ENCODE data around the gene GLIPR1L2. TPM values are rescaled to one million over a fixed set of nuclear protein-coding genes. Genes with fewer than 3 reads are reported as not detected.

GLIPR1L2 gene
- total RNA-seq, 1 experiment from 2014 or later, result 0.44 TPM

DNA sequence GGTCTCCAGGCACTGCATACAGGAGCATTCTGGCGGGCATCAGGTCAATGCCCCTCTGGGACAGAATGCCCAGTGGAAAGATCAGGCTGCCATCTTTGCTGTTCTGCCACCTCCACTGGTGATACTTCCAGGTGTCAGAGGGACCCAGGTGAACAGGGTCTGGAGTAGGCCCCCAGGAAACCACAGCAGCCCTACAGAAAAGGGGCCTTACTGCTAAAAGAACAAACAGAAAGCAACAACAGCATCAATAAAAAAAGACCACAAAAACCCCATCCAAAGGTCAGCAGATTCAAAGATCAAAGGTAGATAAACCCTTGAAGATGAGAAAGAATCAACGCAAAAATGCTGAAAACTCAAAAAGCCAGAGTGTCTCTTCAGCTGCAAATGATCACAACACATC lies 40.5 kb upstream of the GLIPR1L2 start:
- Histone ChIP-seq H3K27ac (ENCODE audit: low read depth, low read length) (no peak overlapping the region), H2AFZ (ENCODE audit: low read depth, low read length, poor library complexity, severe bottlenecking) (no peak overlapping the region), H4K20me1 (ENCODE audit: insufficient read depth) (no peaks in the 10 kb centered on the region), H3K79me2 (ENCODE audit: insufficient read depth, low read length) (no peaks in the 10 kb centered on the region; the same call in 1 of the 2 replicates), H3K9me3 (ENCODE audit: control insufficient read depth in 1 of 2, insufficient read depth in 1 of 2, low read depth in 1 of 2, low read length in 2 of 2) (no peaks in the 10 kb centered on the region; a peak in 1 of 4 replicates), H3K9me2 (ENCODE audit: insufficient read depth) (no peaks in the 10 kb centered on the region), H3K9ac (ENCODE audit: low read length) (no peak overlapping the region), H3K4me2 (ENCODE audit: low read length) (no peak overlapping the region), H3K27me3 (ENCODE audit: insufficient read depth, low read length) (no peaks in the 10 kb centered on the region), H3K36me3 (ENCODE audit: control insufficient read depth in 1 of 2, insufficient read depth in 2 of 2, low read length in 2 of 2) (no peaks in the 10 kb centered on the region), H3K4me1 (ENCODE audit: control insufficient read depth in 1 of 2, insufficient read depth in 2 of 2, low read length in 2 of 2) (peaks cover 14 to 22% of the 10 kb centered on the region in 2 experiments), H3K4me3 (replicated peaks in 1 of 2; ENCODE audit: low read depth in 1 of 2, low read length in 2 of 2) (no peak overlapping the region)
- no peak for DNase-seq (ENCODE audit: low read depth, low spot score)
- no peak for ATAC-seq
- intact Hi-C loops (cut with micrococcal nuclease), result no loop called here
- no TSS peak for BruUV-seq (replicated peaks)
- ChIA-PET POLR2A (no interaction called here), RAD21 (ENCODE audit: low non-redundant PET in 1 of 2, low total read pairs in 2 of 2, uncharacterized antibody in 2 of 2, unreplicated experiment in 2 of 2) (no interaction called here), CTCF (no interaction called here)
- TF ChIP-seq, protein P1, sequence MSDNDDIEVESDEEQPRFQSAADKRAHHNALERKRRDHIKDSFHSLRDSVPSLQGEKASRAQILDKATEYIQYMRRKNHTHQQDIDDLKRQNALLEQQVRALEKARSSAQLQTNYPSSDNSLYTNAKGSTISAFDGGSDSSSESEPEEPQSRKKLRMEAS (IDR thresholded peaks at IDR 0.05), result no peak
- TF ChIP-seq SP1 (IDR thresholded peaks at IDR 0.05; ENCODE audit: low read depth), result no peak
- TF ChIP-seq, protein P2, sequence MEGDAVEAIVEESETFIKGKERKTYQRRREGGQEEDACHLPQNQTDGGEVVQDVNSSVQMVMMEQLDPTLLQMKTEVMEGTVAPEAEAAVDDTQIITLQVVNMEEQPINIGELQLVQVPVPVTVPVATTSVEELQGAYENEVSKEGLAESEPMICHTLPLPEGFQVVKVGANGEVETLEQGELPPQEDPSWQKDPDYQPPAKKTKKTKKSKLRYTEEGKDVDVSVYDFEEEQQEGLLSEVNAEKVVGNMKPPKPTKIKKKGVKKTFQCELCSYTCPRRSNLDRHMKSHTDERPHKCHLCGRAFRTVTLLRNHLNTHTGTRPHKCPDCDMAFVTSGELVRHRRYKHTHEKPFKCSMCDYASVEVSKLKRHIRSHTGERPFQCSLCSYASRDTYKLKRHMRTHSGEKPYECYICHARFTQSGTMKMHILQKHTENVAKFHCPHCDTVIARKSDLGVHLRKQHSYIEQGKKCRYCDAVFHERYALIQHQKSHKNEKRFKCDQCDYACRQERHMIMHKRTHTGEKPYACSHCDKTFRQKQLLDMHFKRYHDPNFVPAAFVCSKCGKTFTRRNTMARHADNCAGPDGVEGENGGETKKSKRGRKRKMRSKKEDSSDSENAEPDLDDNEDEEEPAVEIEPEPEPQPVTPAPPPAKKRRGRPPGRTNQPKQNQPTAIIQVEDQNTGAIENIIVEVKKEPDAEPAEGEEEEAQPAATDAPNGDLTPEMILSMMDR (IDR thresholded peaks at IDR 0.05 in 2 of 3, conservative IDR thresholded peaks at IDR 0.05 in 1 of 3; ENCODE audit: borderline replicate concordance in 1 of 3, insufficient read depth in 1 of 3, low read depth in 2 of 3, low read length in 2 of 3), result no peak
- TF ChIP-seq POLR2AphosphoS5 (IDR thresholded peaks at IDR 0.05; ENCODE audit: low read depth, low read length), result no peak
- TF ChIP-seq, protein P3, sequence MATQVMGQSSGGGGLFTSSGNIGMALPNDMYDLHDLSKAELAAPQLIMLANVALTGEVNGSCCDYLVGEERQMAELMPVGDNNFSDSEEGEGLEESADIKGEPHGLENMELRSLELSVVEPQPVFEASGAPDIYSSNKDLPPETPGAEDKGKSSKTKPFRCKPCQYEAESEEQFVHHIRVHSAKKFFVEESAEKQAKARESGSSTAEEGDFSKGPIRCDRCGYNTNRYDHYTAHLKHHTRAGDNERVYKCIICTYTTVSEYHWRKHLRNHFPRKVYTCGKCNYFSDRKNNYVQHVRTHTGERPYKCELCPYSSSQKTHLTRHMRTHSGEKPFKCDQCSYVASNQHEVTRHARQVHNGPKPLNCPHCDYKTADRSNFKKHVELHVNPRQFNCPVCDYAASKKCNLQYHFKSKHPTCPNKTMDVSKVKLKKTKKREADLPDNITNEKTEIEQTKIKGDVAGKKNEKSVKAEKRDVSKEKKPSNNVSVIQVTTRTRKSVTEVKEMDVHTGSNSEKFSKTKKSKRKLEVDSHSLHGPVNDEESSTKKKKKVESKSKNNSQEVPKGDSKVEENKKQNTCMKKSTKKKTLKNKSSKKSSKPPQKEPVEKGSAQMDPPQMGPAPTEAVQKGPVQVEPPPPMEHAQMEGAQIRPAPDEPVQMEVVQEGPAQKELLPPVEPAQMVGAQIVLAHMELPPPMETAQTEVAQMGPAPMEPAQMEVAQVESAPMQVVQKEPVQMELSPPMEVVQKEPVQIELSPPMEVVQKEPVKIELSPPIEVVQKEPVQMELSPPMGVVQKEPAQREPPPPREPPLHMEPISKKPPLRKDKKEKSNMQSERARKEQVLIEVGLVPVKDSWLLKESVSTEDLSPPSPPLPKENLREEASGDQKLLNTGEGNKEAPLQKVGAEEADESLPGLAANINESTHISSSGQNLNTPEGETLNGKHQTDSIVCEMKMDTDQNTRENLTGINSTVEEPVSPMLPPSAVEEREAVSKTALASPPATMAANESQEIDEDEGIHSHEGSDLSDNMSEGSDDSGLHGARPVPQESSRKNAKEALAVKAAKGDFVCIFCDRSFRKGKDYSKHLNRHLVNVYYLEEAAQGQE (IDR thresholded peaks at IDR 0.05; ENCODE audit: low read depth), result no peak
- TF ChIP-seq SRF (IDR thresholded peaks at IDR 0.05; ENCODE audit: low read depth), result no peak
- TF ChIP-seq JUND (IDR thresholded peaks at IDR 0.05), result no peak
- TF ChIP-seq SIN3A (IDR thresholded peaks at IDR 0.05; ENCODE audit: low read depth), result no peak
- no peak for TF ChIP-seq EGR1 (IDR thresholded peaks at IDR 0.05; ENCODE audit: low read depth)
- no peak for TF ChIP-seq YY1 (IDR thresholded peaks at IDR 0.05; ENCODE audit: extremely low read depth, insufficient replicate concordance, low read depth, low read length)
- no peak for TF ChIP-seq ELF1 (IDR thresholded peaks at IDR 0.05; ENCODE audit: borderline replicate concordance, low read depth)
- TF ChIP-seq ZFX (IDR thresholded peaks at IDR 0.05), result no peak
- TF ChIP-seq ZNF274 (IDR thresholded peaks at IDR 0.05; ENCODE audit: low read depth, low read length), result no peak
- TF ChIP-seq CEBPB (IDR thresholded peaks at IDR 0.05; ENCODE audit: low read depth), result no peak
- TF ChIP-seq FOSL1 (IDR thresholded peaks at IDR 0.05; ENCODE audit: low read depth), result no peak
- TF ChIP-seq, protein P4, sequence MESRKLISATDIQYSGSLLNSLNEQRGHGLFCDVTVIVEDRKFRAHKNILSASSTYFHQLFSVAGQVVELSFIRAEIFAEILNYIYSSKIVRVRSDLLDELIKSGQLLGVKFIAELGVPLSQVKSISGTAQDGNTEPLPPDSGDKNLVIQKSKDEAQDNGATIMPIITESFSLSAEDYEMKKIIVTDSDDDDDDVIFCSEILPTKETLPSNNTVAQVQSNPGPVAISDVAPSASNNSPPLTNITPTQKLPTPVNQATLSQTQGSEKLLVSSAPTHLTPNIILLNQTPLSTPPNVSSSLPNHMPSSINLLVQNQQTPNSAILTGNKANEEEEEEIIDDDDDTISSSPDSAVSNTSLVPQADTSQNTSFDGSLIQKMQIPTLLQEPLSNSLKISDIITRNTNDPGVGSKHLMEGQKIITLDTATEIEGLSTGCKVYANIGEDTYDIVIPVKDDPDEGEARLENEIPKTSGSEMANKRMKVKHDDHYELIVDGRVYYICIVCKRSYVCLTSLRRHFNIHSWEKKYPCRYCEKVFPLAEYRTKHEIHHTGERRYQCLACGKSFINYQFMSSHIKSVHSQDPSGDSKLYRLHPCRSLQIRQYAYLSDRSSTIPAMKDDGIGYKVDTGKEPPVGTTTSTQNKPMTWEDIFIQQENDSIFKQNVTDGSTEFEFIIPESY (IDR thresholded peaks at IDR 0.05; ENCODE audit: extremely low read depth, insufficient replicate concordance, low read length), result no peak
